Measurements from ENCODE around the gene PDE4B.

PDE4B gene

GRCh38 chr1:66243548-66244130, 450.9 kb downstream of the PDE4B start:
- H3F3A ChIP-seq (ENCODE audit: low read depth): no peaks in the 10 kb centered on the region
- H3K27me3 ChIP-seq (ENCODE audit: insufficient read depth, low read length, poor library complexity, severe bottlenecking): no peaks in the 10 kb centered on the region
- peaks cover 42% of the 10 kb centered on the region for H3K4me1 ChIP-seq (ENCODE audit: insufficient read depth, low read length, poor library complexity, severe bottlenecking)
- H3K4me2 ChIP-seq (ENCODE audit: low read depth, low read length, poor library complexity, severe bottlenecking): no peak overlapping the region
- H3K79me2 ChIP-seq (ENCODE audit: insufficient read depth, low read length): no peaks in the 10 kb centered on the region
- no peaks in the 10 kb centered on the region for H4K20me1 ChIP-seq (ENCODE audit: insufficient read depth, low read length, poor library complexity, severe bottlenecking)
- TF ChIP-seq EZH2phosphoT487 (IDR thresholded peaks at IDR 0.05; ENCODE audit: borderline replicate concordance): no peak
- H3K9me3 ChIP-seq (ENCODE audit: insufficient read depth, low read depth, low read length): no peaks in the 10 kb centered on the region
- no peak overlapping the region for H3K4me3 ChIP-seq (ENCODE audit: low read length, poor library complexity, severe bottlenecking)
- no peaks in the 10 kb centered on the region for H3K36me3 ChIP-seq (ENCODE audit: insufficient read depth, low read length)
- H3K9ac ChIP-seq (ENCODE audit: low read depth, low read length, poor library complexity, severe bottlenecking): no peak overlapping the region
- no peaks in the 10 kb centered on the region for H3K9me2 ChIP-seq (replicated peaks; ENCODE audit: low read depth, low read length)
- H2AFZ ChIP-seq (ENCODE audit: low read length): 0 out of 2 replicates have a peak overlapping the region, but pooled peaks have one; percentile 1

GRCh38 chr1:66244429-66244828, 451.7 kb downstream of the PDE4B start:
- H3K4me1 ChIP-seq (ENCODE audit: insufficient read depth, low read length, poor library complexity, severe bottlenecking): peaks cover 42% of the 10 kb centered on the region
- no peaks in the 10 kb centered on the region for H3K9me3 ChIP-seq (ENCODE audit: insufficient read depth, low read depth, low read length)
- H3K36me3 ChIP-seq (ENCODE audit: insufficient read depth, low read length): no peaks in the 10 kb centered on the region
- H3K9ac ChIP-seq (ENCODE audit: low read depth, low read length, poor library complexity, severe bottlenecking): no peak overlapping the region
- no peak overlapping the region for H3K4me2 ChIP-seq (ENCODE audit: low read depth, low read length, poor library complexity, severe bottlenecking)
- no peaks in the 10 kb centered on the region for H3K27me3 ChIP-seq (ENCODE audit: insufficient read depth, low read length, poor library complexity, severe bottlenecking)
- no peak for TF ChIP-seq EZH2phosphoT487 (IDR thresholded peaks at IDR 0.05; ENCODE audit: borderline replicate concordance)
- TF ChIP-seq CTCF (conservative IDR thresholded peaks at IDR 0.05; ENCODE audit: low read length): no peak
- H3F3A ChIP-seq (ENCODE audit: low read depth): no peaks in the 10 kb centered on the region
- no peak overlapping the region for H3K4me3 ChIP-seq (ENCODE audit: low read length, poor library complexity, severe bottlenecking)
- H3K79me2 ChIP-seq (ENCODE audit: insufficient read depth, low read length): no peaks in the 10 kb centered on the region
- no peaks in the 10 kb centered on the region for H3K9me2 ChIP-seq (replicated peaks; ENCODE audit: low read depth, low read length)
- no peak overlapping the region for H2AFZ ChIP-seq (ENCODE audit: low read length)
- no peaks in the 10 kb centered on the region for H4K20me1 ChIP-seq (ENCODE audit: insufficient read depth, low read length, poor library complexity, severe bottlenecking)

GRCh38 chr1:66245691-66246090, 453.0 kb downstream of the PDE4B start:
- Histone ChIP-seq H3K4me1 (ENCODE audit: insufficient read depth, low read length, poor library complexity, severe bottlenecking) (peaks cover 43% of the 10 kb centered on the region), H3K4me3 (ENCODE audit: low read length, poor library complexity, severe bottlenecking) (no peak overlapping the region), H3K9ac (ENCODE audit: low read depth, low read length, poor library complexity, severe bottlenecking) (no peak overlapping the region), H3F3A (ENCODE audit: low read depth) (no peaks in the 10 kb centered on the region), H3K36me3 (ENCODE audit: insufficient read depth, low read length) (no peaks in the 10 kb centered on the region), H3K4me2 (ENCODE audit: low read depth, low read length, poor library complexity, severe bottlenecking) (peak overlapping the region; percentile 9), H3K79me2 (ENCODE audit: insufficient read depth, low read length) (no peaks in the 10 kb centered on the region), H4K20me1 (ENCODE audit: insufficient read depth, low read length, poor library complexity, severe bottlenecking) (no peaks in the 10 kb centered on the region), H3K9me2 (replicated peaks; ENCODE audit: low read depth, low read length) (no peaks in the 10 kb centered on the region), H3K9me3 (ENCODE audit: insufficient read depth, low read depth, low read length) (no peaks in the 10 kb centered on the region), H3K27me3 (ENCODE audit: insufficient read depth, low read length, poor library complexity, severe bottlenecking) (no peaks in the 10 kb centered on the region), H2AFZ (ENCODE audit: low read length) (no peak overlapping the region)
- TF ChIP-seq CTCF (conservative IDR thresholded peaks at IDR 0.05; ENCODE audit: low read length) (no peak), EZH2phosphoT487 (IDR thresholded peaks at IDR 0.05; ENCODE audit: borderline replicate concordance) (no peak)

Measured in Loucy (cell line).